HG02840 (cell line): Measurements from ENCODE around the gene PLEKHM3.

Experiments
- ATAC-seq: cut with Tn5 transposase; IDR thresholded peaks from one replicate; pipeline ENCODE4 v1.9.1; 2021; ENCODE audit warnings: mild to moderate bottlenecking, moderate library complexity, moderate number of reproducible peaks; ENCODE audit not compliant: unreplicated experiment, low FRiP score

PLEKHM3 gene

GRCh38 chr2:207995887-207996286 lies 29.4 kb downstream of the PLEKHM3 start:
- no peak for ATAC-seq

- no peak for ATAC-seq
These were observed 32.1 kb downstream of the PLEKHM3 start for GRCh38 chr2:207993151-207993763.

- ATAC-seq, result no peak
These were observed 33.4 kb downstream of the PLEKHM3 start for GRCh38 chr2:207991944-207992343.

- no peak for ATAC-seq
These were observed 34.5 kb downstream of the PLEKHM3 start for GRCh38 chr2:207990784-207991183.

GRCh38 chr2:207988975-207989374 lies 36.4 kb downstream of the PLEKHM3 start:
- ATAC-seq, result no peak

GRCh38 chr2:207987025-207987716 lies 38.2 kb downstream of the PLEKHM3 start:
- no peak for ATAC-seq

GRCh38 chr2:207984765-207985480 lies 40.4 kb downstream of the PLEKHM3 start:
- ATAC-seq, result no peak

GRCh38 chr2:207983641-207984042 lies 41.7 kb downstream of the PLEKHM3 start:
- ATAC-seq, result peak; percentile 54

GRCh38 chr2:207978177-207978948 lies 47.0 kb downstream of the PLEKHM3 start:
- ATAC-seq, result no peak

- no peak for ATAC-seq
These were observed 49.4 kb downstream of the PLEKHM3 start for GRCh38 chr2:207975921-207976320.

- no peak for ATAC-seq
These were observed 51.1 kb downstream of the PLEKHM3 start for GRCh38 chr2:207974216-207974605.

GRCh38 chr2:207970826-207971180 lies 54.5 kb downstream of the PLEKHM3 start:
- ATAC-seq, result no peak

GRCh38 chr2:207970147-207970825 lies 55.0 kb downstream of the PLEKHM3 start:
- ATAC-seq, result no peak

GRCh38 chr2:207969249-207969648 lies 56.1 kb downstream of the PLEKHM3 start:
- ATAC-seq, result no peak

- ATAC-seq, result no peak
These were observed 58.2 kb downstream of the PLEKHM3 start for GRCh38 chr2:207967121-207967520.

- no peak for ATAC-seq
These were observed 64.4 kb downstream of the PLEKHM3 start for GRCh38 chr2:207960911-207961310.

- no peak for ATAC-seq
These were observed 65.2 kb downstream of the PLEKHM3 start for GRCh38 chr2:207960090-207960489.

GRCh38 chr2:207956771-207957170 lies 68.6 kb downstream of the PLEKHM3 start:
- no peak for ATAC-seq

GRCh38 chr2:207955456-207955855 lies 69.9 kb downstream of the PLEKHM3 start:
- ATAC-seq, result no peak

GRCh38 chr2:207953354-207953753 lies 72.0 kb downstream of the PLEKHM3 start:
- no peak for ATAC-seq
